Nephron (organoid): ENCODE measurements around the gene SLC6A9.
A peak's percentile ranks its signal among the peaks of the same experiment; 100 is the strongest.

Experiments used
- H3K27ac Mint-ChIP-seq, 3 experiments: 2 replicates each; pipeline ENCODE4 v1.8.0; 2020; ENCODE audit warnings: mixed read lengths in 3 of 3, mild to moderate bottlenecking in 2 of 3, moderate library complexity in 1 of 3
- H3K27me3 Mint-ChIP-seq: 2 replicates; pipeline ENCODE4 v1.8.0; 2021; ENCODE audit warnings: low read depth, mild to moderate bottlenecking, moderate library complexity, mixed read lengths
- H3K36me3 Mint-ChIP-seq: 2 replicates; pipeline ENCODE4 v1.8.0; 2020; ENCODE audit warnings: low read depth, mixed read lengths
- H3K4me1 Mint-ChIP-seq: 2 replicates; pipeline ENCODE4 v1.8.0; 2020; ENCODE audit warnings: mixed read lengths
- H3K4me3 Mint-ChIP-seq, 3 experiments: 2 replicates each; pipeline ENCODE4 v1.8.0; 2020; ENCODE audit warnings: mild to moderate bottlenecking in 3 of 3, mixed read lengths in 3 of 3, moderate library complexity in 2 of 3
- H3K9me3 Mint-ChIP-seq: 2 replicates; pipeline ENCODE4 v1.8.0; 2020; ENCODE audit warnings: mixed read lengths
- CTCF ChIP-seq, 3 experiments: fragments of 200-600 bp; sonication (generic); IDR thresholded peaks; one replicate each; pipeline ENCODE4 v1.5.0; 2021; ENCODE audit warnings: antibody characterized with exemption in 3 of 3; ENCODE audit not compliant: unreplicated experiment in 3 of 3

SLC6A9 gene

DNA sequence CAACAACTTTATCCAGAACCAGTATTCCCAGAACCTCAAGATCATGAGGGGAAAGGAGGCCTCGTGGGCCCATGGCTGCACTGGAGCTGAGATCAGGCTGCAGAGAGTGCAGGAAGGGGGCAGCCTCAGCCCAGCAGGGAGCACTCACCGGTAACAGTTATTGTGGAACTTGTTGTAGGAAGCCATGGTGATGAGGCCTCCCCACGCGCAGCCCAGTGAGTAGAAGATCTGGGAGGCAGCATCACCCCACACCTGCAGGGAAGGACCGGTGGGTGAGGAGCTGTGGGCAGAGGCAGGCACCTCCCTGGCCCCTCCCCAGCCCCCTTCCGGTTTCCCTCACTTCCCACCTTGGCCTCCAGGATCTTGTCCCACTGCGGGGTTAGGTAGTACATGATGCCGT lies 29.1 kb downstream of the SLC6A9 start:
- no peak for TF ChIP-seq CTCF (IDR thresholded peaks at IDR 0.05; ENCODE audit: unreplicated experiment in 3 of 3)
- Mint-ChIP-seq H3K4me3 (no peak overlapping the region), H3K27ac (no peak overlapping the region), H3K27me3 (peaks cover 4% of the 10 kb centered on the region), H3K36me3 (peaks cover 18% of the 10 kb centered on the region), H3K9me3 (no peaks in the 10 kb centered on the region), H3K4me1 (peaks cover 6% of the 10 kb centered on the region)

- Mint-ChIP-seq H3K9me3 (no peaks in the 10 kb centered on the region), H3K4me1 (peaks cover 10% of the 10 kb centered on the region), H3K36me3 (peaks cover 15% of the 10 kb centered on the region), H3K4me3 (no peak overlapping the region), H3K27ac (no peak overlapping the region), H3K27me3 (peaks cover 3% of the 10 kb centered on the region)
- no peak for TF ChIP-seq CTCF (IDR thresholded peaks at IDR 0.05; ENCODE audit: unreplicated experiment in 3 of 3)
These were observed 31.1 kb downstream of the SLC6A9 start for GRCh38 chr1:44000122-44000665.

GRCh38 chr1:43999455-43999854 lies 31.8 kb downstream of the SLC6A9 start:
- H3K36me3 Mint-ChIP-seq = peaks cover 15% of the 10 kb centered on the region
- no peak for TF ChIP-seq CTCF (IDR thresholded peaks at IDR 0.05; ENCODE audit: unreplicated experiment in 3 of 3)
- H3K4me1 Mint-ChIP-seq = peaks cover 10% of the 10 kb centered on the region
- no peaks in the 10 kb centered on the region for H3K9me3 Mint-ChIP-seq
- no peak overlapping the region for H3K27ac Mint-ChIP-seq
- H3K27me3 Mint-ChIP-seq = peaks cover 6% of the 10 kb centered on the region
- H3K4me3 Mint-ChIP-seq = no peak overlapping the region

DNA sequence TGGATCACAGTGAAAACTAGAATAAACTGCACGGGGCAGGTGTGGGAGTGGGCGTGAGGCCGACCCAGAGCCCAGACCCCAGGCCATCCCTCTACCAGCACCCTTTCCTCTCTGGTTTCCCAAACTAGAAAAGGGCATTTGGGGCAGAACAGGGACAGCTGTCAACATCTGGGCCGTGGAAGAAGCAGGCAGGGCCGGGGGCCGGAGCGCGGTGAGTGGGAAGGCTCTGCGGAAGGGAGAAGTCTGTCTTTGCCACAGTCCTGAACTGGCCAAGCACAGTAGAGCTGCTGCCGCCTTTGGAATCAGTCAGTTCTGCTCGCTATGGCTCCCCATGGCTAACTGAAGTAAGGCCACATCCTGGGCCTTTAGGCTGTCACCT lies 33.3 kb downstream of the SLC6A9 start:
- Mint-ChIP-seq H3K27ac (no peak overlapping the region), H3K4me1 (peaks cover 10% of the 10 kb centered on the region), H3K9me3 (no peaks in the 10 kb centered on the region), H3K4me3 (no peak overlapping the region), H3K27me3 (peaks cover 6% of the 10 kb centered on the region), H3K36me3 (peaks cover 15% of the 10 kb centered on the region)
- no peak for TF ChIP-seq CTCF (IDR thresholded peaks at IDR 0.05; ENCODE audit: unreplicated experiment in 3 of 3)

- H3K36me3 Mint-ChIP-seq = peaks cover 15% of the 10 kb centered on the region
- peaks cover 15% of the 10 kb centered on the region for H3K4me1 Mint-ChIP-seq
- peaks cover 6% of the 10 kb centered on the region for H3K27me3 Mint-ChIP-seq
- H3K27ac Mint-ChIP-seq = no peak overlapping the region
- TF ChIP-seq CTCF (IDR thresholded peaks at IDR 0.05; ENCODE audit: unreplicated experiment in 3 of 3) = no peak
- H3K4me3 Mint-ChIP-seq = no peak overlapping the region
- H3K9me3 Mint-ChIP-seq = no peaks in the 10 kb centered on the region
These were observed 33.8 kb downstream of the SLC6A9 start for GRCh38 chr1:43997295-43997999.

DNA sequence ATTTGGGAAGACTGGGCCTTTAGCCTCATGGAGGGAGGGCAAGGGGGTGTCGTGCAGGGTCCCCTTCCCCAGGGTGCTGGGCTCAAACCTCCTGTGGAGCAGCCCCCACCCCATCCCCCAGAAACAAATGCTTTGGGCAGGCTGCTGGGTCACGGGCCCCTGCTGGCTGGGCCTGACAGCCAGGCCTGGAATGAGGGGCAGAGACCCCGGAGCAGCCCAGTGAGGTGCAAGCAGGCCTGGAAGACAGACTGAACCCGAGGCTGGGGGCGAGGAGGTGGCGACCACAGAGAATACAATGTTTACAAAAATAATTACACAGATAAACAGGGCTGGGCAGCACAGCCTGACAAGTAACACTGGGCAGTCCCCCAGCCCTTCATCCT lies 34.5 kb downstream of the SLC6A9 start:
- no peaks in the 10 kb centered on the region for H3K9me3 Mint-ChIP-seq
- H3K4me3 Mint-ChIP-seq = no peak overlapping the region
- H3K27ac Mint-ChIP-seq = peak overlapping the region in 1 of 3 experiments; percentile 46
- peaks cover 6% of the 10 kb centered on the region for H3K27me3 Mint-ChIP-seq
- TF ChIP-seq CTCF (IDR thresholded peaks at IDR 0.05; ENCODE audit: unreplicated experiment in 3 of 3) = no peak
- peaks cover 15% of the 10 kb centered on the region for H3K4me1 Mint-ChIP-seq
- H3K36me3 Mint-ChIP-seq = peaks cover 11% of the 10 kb centered on the region
